GM10266 (cell line): ENCODE measurements around the gene POP4.
"Not testable (repeated sequence)": the region's sequence is repeated elsewhere in the genome, so short reads cannot be mapped to it uniquely, and the experiment has no call there.

Experiments
- DNase-seq: peaks from one replicate; pipeline ENCODE4 v3.0.0; 2012; ENCODE audit errors: extremely low spot score
- CTCF ChIP-seq: IDR thresholded peaks from 2 replicates; pipeline ENCODE4 v1.5.1; 2012; ENCODE audit warnings: mild to moderate bottlenecking, low read depth; ENCODE audit not compliant: control insufficient read depth, insufficient read depth; ENCODE audit errors: missing control alignments

POP4 gene

GRCh38 chr19:29620931-29621351 lies 14.9 kb downstream of the POP4 start:
- no peak for TF ChIP-seq CTCF
- no peak for DNase-seq

GRCh38 chr19:29622166-29623070 lies 16.3 kb downstream of the POP4 start:
- TF ChIP-seq CTCF = no peak
- no peak for DNase-seq

GRCh38 chr19:29623726-29624488 lies 17.8 kb downstream of the POP4 start:
- no peak for DNase-seq
- TF ChIP-seq CTCF = no peak

- DNase-seq = no peak
- no peak for TF ChIP-seq CTCF
Measured at GRCh38 chr19:29624489-29625185, 18.6 kb downstream of the POP4 start.

GRCh38 chr19:29625186-29625651 lies 19.1 kb downstream of the POP4 start:
- TF ChIP-seq CTCF = no peak

GRCh38 chr19:29626386-29626785 lies 20.3 kb downstream of the POP4 start:
- no peak for TF ChIP-seq CTCF
- DNase-seq = no peak

More at GRCh38 chr19:29625186-29625651, 19.1 kb downstream of the POP4 start:
- no peak for DNase-seq

- DNase-seq = not testable (repeated sequence)
Measured at GRCh38 chr19:29626832-29627231, 20.7 kb downstream of the POP4 start.
